NB4 (cell line): Measurements from ENCODE around the gene ITPR3.

ENCODE experiments used
- CTCF ChIP-seq: IDR thresholded peaks from one replicate; pipeline ENCODE4 v1.5.1; 2012; ENCODE audit warnings: low read depth, low read length
- MAX ChIP-seq: IDR thresholded peaks from 2 replicates; pipeline ENCODE4 v1.6.1; 2011; ENCODE audit warnings: low read depth, low read length
- POLR2A ChIP-seq: IDR thresholded peaks from 2 replicates; pipeline ENCODE4 v1.6.1; 2011; ENCODE audit warnings: mild to moderate bottlenecking; ENCODE audit not compliant: insufficient read length; ENCODE audit errors: extremely low read depth

- no peak for TF ChIP-seq POLR2A
- no peak for TF ChIP-seq CTCF
- TF ChIP-seq MAX, result no peak
Measured at GRCh38 chr6:33738879-33739278, 117.8 kb downstream of the ITPR3 start.
